ENCODE measurements around the gene SLC22A23. TPM values are rescaled to one million over a fixed set of nuclear protein-coding genes. Genes with fewer than 3 reads are reported as not detected.

Gene SLC22A23
- total RNA-seq, 2 donors from 2014 or later = 85.7 to 89.5 TPM

GRCh38 chr6:3353213-3353903 lies 103.5 kb downstream of the SLC22A23 start:
- no peak overlapping the region for H3K4me3 ChIP-seq
- H3K4me1 ChIP-seq = peaks cover 10% of the 10 kb centered on the region
- H3K36me3 ChIP-seq = no peaks in the 10 kb centered on the region
- intact Hi-C loops (cut with DNase I) = no loop called here
- H3K27me3 ChIP-seq = no peaks in the 10 kb centered on the region
- no peak for DNase-seq
- no peak overlapping the region for H3K27ac ChIP-seq
- no peaks in the 10 kb centered on the region for H3K9me3 ChIP-seq
- no peak overlapping the region for H3K9ac ChIP-seq (ENCODE audit: low read depth in 2 of 2, low read length in 2 of 2)
- no peak for TF ChIP-seq CTCF (IDR thresholded peaks at IDR 0.05)

- no peak overlapping the region for H3K9ac ChIP-seq (ENCODE audit: low read depth in 2 of 2, low read length in 2 of 2)
- intact Hi-C loops (cut with DNase I) = no loop called here
- TF ChIP-seq CTCF (IDR thresholded peaks at IDR 0.05) = no peak
- H3K9me3 ChIP-seq = no peaks in the 10 kb centered on the region
- H3K4me3 ChIP-seq = no peak overlapping the region
- H3K36me3 ChIP-seq = no peaks in the 10 kb centered on the region
- H3K27ac ChIP-seq = no peak overlapping the region
- DNase-seq = no peak
- H3K27me3 ChIP-seq = no peaks in the 10 kb centered on the region
- peaks cover 10% of the 10 kb centered on the region for H3K4me1 ChIP-seq
These were observed 104.2 kb downstream of the SLC22A23 start for GRCh38 chr6:3352678-3353077.

GRCh38 chr6:3351829-3352524 lies 104.9 kb downstream of the SLC22A23 start:
- no peak for DNase-seq
- no peak for TF ChIP-seq CTCF (IDR thresholded peaks at IDR 0.05)

GRCh38 chr6:3351105-3351676 lies 105.7 kb downstream of the SLC22A23 start:
- Histone ChIP-seq H3K27me3 (no peaks in the 10 kb centered on the region), H3K4me3 (no peak overlapping the region), H3K9ac (ENCODE audit: low read depth in 2 of 2, low read length in 2 of 2) (no peak overlapping the region), H3K36me3 (no peaks in the 10 kb centered on the region), H3K4me1 (peaks cover 4% of the 10 kb centered on the region), H3K27ac (no peak overlapping the region), H3K9me3 (no peaks in the 10 kb centered on the region)
- TF ChIP-seq CTCF (IDR thresholded peaks at IDR 0.05) = no peak
- intact Hi-C loops (cut with DNase I) = no loop called here
- no peak for DNase-seq

More at GRCh38 chr6:3351829-3352524, 104.9 kb downstream of the SLC22A23 start:
- Histone ChIP-seq H3K36me3 (no peaks in the 10 kb centered on the region), H3K27me3 (no peaks in the 10 kb centered on the region), H3K9ac (ENCODE audit: low read depth in 2 of 2, low read length in 2 of 2) (no peak overlapping the region), H3K9me3 (no peaks in the 10 kb centered on the region), H3K27ac (no peak overlapping the region), H3K4me1 (peaks cover 10% of the 10 kb centered on the region), H3K4me3 (no peak overlapping the region)
- intact Hi-C loops (cut with DNase I) = no loop called here

GRCh38 chr6:3350252-3350796 lies 106.5 kb downstream of the SLC22A23 start:
- DNase-seq = no peak
- H3K9ac ChIP-seq (ENCODE audit: low read depth in 2 of 2, low read length in 2 of 2) = no peak overlapping the region
- H3K4me3 ChIP-seq = no peak overlapping the region
- H3K27me3 ChIP-seq = no peaks in the 10 kb centered on the region
- no peak for TF ChIP-seq CTCF (IDR thresholded peaks at IDR 0.05)
- no peaks in the 10 kb centered on the region for H3K9me3 ChIP-seq
- intact Hi-C loops (cut with DNase I) = no loop called here
- H3K27ac ChIP-seq = no peak overlapping the region
- H3K36me3 ChIP-seq = no peaks in the 10 kb centered on the region
- peaks cover under 1% of the 10 kb centered on the region for H3K4me1 ChIP-seq

Measured in colonic mucosa (tissue), 4 donors.